Epithelial cell of esophagus (primary cell): Measurements from ENCODE around the gene GDPD5.

Experiments used
- DNase-seq: peaks from one replicate; pipeline ENCODE4 v3.0.0; 2010; ENCODE audit warnings: low read depth
- H3K4me3 ChIP-seq: 2 replicates; pipeline ENCODE4 v1.5.1; 2011; ENCODE audit warnings: mild to moderate bottlenecking, low read length, control low read depth
- TF ChIP-seq, protein P1 (sequence below): IDR thresholded peaks from 2 replicates; pipeline ENCODE4 v1.5.1; 2011; ENCODE audit warnings: low read depth, mild to moderate bottlenecking, low read length, control low read depth, inconsistent platforms; ENCODE audit not compliant: insufficient read depth; ENCODE audit errors: missing control alignments

GDPD5 gene

DNA sequence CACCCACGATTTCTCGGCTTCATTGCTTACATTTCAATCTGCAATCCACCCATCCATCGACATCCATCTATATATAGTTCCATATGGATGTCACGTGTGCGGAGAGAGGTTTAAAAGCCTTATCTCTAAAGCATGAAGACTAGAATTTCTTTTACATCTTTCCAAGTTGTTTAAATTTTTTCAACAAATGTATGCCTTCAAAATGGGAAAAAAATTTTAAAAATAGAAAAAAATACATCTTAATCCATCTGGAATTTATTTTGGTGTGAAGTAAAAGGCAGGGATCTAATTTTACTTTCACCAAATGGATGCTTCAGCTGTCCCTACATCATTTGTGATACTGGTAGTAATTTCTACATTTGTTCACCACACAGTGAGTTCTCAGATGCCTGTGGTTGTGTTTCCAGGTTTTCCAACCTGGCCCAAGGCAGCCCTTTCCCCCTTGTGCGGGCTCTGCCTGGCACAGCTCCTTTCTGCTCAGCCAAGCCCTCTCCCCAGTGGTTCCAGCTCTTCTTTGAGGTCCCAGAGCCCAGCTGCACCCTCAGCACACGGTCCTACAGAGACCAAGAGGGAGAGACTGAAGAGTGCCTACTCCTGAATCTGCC lies 55.2 kb downstream of the GDPD5 start:
- TF ChIP-seq, protein P1, sequence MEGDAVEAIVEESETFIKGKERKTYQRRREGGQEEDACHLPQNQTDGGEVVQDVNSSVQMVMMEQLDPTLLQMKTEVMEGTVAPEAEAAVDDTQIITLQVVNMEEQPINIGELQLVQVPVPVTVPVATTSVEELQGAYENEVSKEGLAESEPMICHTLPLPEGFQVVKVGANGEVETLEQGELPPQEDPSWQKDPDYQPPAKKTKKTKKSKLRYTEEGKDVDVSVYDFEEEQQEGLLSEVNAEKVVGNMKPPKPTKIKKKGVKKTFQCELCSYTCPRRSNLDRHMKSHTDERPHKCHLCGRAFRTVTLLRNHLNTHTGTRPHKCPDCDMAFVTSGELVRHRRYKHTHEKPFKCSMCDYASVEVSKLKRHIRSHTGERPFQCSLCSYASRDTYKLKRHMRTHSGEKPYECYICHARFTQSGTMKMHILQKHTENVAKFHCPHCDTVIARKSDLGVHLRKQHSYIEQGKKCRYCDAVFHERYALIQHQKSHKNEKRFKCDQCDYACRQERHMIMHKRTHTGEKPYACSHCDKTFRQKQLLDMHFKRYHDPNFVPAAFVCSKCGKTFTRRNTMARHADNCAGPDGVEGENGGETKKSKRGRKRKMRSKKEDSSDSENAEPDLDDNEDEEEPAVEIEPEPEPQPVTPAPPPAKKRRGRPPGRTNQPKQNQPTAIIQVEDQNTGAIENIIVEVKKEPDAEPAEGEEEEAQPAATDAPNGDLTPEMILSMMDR, result no peak
- DNase-seq, result no peak
- no peak overlapping the region for H3K4me3 ChIP-seq

DNA sequence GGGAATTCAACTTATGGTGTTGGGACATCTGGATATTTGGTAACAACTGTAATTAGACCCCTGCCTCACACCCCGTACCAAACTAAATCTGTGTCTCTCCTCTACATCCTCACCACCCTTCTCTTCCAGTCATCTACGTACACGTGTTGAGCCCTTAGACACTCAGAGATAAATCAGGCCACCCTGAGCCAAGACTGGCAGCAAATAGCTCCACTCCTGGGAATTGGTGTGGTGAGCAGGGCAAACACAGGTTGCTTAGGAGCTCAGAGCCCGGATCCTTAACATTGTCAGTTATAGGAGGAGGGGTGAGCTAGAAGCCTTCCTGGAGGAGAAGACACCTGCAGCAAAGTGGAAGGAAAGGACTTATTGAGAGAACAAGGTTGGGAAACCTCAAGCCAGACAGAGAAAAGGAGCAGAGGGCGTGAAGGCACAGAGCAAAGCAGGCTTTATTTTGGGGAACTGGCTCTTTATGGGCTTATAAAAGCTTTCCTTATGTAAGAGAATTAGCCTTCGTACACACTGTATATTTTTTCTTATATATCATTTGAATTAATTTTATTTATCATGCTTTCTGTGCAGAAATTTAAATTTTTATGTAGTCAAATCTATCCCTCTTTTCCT lies 55.8 kb downstream of the GDPD5 start:
- H3K4me3 ChIP-seq, result no peak overlapping the region
- no peak for DNase-seq
- TF ChIP-seq, protein P1, result no peak

DNA sequence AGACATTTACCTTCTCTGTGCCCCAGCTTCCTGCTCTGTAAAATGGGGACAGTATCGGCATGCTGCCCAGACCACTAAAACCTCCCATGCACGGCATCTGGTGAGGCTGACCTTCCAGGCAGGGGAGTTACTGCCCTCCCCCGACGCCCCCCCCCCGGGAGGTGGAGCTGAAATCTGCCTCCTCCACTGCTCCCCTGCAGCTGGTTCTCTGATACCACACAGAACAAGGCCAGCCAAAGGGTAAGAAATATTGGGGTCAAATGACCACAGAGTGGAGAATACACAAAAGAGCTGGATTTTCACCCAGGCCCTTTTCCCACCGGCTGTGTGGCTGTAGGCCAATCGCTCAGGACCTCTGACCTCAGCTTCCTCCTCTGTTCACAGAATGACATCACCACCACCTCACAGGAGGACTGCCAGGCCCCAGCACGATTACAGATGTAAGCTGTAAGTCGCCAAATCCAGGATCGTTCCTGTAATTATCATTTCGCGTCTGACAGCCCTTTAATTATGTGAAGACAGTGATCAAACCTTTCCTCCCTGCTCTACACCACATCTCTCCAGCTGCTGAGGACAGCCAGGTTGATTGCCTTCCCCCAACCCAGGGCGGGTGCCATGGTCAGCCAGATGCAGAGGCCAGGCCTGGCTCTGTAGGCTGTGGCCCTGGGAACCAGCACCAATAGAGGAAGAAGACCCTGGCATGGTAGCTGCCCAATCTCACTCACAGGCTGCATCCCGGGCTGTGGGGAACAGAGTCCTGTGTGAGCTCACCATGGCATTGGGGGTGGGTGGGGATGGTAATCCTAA lies 57.0 kb downstream of the GDPD5 start:
- DNase-seq, result no peak
- no peak overlapping the region for H3K4me3 ChIP-seq
- TF ChIP-seq, protein P1, result no peak

DNA sequence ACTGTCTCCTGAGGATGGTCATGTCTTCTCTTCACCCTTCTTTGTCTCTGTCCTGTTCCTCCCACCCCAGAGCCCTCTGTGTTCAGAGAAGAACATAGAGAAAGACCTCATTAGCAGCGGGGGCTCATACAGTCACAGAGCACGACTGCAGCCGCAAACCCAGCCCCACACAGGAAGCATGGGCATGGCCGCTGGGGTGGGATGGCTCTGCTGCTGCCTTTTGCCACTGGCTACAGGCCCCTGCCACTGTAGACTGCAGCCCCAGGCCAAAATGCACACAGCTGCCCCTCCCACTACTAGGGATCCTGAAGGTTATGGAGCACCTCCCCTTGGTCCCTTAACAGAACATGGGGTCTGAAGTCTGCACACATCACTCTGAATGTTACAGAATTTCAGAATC lies 57.9 kb downstream of the GDPD5 start:
- no peak for DNase-seq
- H3K4me3 ChIP-seq, result no peak overlapping the region
- TF ChIP-seq, protein P1, result no peak

DNA sequence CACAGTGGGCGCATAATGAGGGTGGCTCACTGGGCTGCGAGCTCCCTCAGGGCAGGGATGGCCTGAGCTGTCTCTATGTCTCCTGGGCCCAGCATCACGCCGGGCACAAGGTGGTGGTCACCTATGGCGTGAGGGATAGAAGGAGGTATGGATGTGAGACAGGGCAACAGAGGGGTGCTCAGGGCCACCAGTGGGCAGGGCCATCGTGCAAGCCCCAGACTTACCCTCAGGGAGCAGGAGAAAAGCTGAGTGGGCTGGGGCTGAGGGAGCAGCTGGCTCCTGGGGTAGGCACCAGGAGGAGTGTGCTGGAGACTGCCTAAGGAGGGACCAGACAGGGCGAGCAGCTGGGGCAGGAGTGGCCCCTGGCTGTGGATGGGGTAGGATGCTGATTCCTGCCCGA lies 58.4 kb downstream of the GDPD5 start:
- H3K4me3 ChIP-seq, result no peak overlapping the region
- DNase-seq, result no peak
- TF ChIP-seq, protein P1, result no peak

DNA sequence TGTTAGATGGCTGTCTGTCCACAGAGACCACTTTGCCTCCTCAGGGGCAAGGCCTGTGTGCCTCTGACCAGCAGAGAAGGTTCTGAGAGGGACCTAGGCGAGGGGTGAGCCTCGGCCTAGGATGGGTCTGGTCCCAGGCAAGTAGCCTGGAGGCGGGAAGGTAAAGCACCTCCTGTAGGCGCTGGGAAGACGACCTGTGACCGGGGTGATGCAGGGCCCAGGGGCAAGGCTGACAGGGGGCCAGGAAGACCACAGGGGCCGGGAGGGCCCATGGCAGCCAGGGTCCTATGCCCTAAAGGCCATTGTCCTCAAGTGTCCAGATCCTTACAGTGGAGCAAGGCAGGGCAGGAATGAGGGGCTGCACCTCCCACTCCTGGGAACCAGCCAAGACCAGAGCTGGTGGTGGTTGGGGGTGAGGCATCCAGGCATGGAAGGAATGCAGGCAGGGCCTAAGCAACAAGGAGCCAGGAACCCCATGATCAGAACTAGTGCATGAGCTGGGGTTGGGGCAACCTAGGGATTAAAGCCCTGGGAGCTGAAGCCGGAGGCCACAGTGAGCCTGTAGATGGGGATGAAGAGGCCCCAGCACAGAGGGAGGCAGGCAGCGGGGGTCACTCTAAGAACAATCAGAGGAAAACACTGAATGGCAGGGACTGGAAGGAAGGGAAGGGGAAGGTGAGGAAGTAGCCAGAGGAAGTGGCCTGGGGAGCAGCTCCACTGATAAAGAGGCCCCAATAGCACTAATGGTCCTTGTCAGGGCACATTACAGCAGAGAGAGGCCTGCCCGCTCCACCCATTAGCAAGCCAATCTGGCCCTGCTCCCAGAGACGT lies 59.8 kb downstream of the GDPD5 start:
- no peak for DNase-seq
- no peak overlapping the region for H3K4me3 ChIP-seq
- TF ChIP-seq, protein P1, result no peak
